SH-SY5Y (cell line): ENCODE results near the gene SEC31B.

Experiments
- GATA2 ChIP-seq: IDR thresholded peaks from 2 replicates; pipeline ENCODE4 v1.6.1; 2011; ENCODE audit warnings: mild to moderate bottlenecking, low read depth, low read length
- GATA3 ChIP-seq: IDR thresholded peaks from 2 replicates; pipeline ENCODE4 v1.6.1; 2011; ENCODE audit warnings: low read depth, mild to moderate bottlenecking, low read length, moderate library complexity

Gene SEC31B

GRCh38 chr10:100535715-100536353 is 16.2 kb upstream of the SEC31B start, which contains the start of gene HIF1AN:
TSS of gene HIF1AN (plus strand) at chr10:100535943. CDS start at chr10:100535959, 16 bp downstream.
- no peak for TF ChIP-seq GATA2
- TF ChIP-seq GATA3 = no peak

DNA sequence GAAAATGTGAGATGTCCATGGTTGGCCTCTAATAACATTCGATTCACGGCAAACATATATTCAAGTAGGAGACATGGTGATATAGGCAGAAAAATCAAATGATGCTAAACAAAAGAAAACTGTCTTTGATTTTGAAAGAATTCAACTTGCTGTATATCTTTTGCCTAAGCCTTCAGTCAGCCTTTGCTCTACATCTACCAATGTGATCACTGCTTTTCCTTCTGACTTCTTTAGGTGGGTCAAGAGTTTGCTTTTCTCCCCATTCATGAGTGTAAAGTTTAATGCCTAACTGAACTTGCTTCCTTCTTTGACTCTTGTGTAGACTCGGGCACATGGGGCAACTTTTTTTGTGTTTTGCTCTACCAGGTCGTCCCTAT is 15.7 kb upstream of the SEC31B start:
- no peak for TF ChIP-seq GATA3
- no peak for TF ChIP-seq GATA2

DNA sequence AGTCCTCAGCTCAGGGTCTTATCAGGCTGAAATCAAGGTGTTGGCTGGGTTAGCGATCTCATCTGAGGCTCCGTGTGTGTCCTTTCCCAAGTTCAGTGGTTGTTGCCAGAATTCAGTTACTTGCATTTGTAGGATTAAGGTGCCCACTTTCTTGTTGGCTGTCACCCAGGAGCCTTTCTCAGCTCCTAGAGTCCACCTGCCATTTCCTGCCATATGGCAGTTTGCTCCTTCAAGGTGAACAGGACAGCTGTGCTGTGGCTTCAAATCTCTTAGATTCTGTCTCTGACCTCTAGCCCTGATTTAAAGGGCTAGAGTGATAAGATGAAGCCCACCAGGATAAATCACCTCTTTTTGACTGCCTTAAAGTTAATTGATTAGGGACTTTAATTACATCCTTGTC is 15.1 kb upstream of the SEC31B start:
- TF ChIP-seq GATA2 (no peak), GATA3 (no peak)

- no peak for TF ChIP-seq GATA2
- TF ChIP-seq GATA3 = no peak
Measured at GRCh38 chr10:100531761-100532160, 12.1 kb upstream of the SEC31B start.

DNA sequence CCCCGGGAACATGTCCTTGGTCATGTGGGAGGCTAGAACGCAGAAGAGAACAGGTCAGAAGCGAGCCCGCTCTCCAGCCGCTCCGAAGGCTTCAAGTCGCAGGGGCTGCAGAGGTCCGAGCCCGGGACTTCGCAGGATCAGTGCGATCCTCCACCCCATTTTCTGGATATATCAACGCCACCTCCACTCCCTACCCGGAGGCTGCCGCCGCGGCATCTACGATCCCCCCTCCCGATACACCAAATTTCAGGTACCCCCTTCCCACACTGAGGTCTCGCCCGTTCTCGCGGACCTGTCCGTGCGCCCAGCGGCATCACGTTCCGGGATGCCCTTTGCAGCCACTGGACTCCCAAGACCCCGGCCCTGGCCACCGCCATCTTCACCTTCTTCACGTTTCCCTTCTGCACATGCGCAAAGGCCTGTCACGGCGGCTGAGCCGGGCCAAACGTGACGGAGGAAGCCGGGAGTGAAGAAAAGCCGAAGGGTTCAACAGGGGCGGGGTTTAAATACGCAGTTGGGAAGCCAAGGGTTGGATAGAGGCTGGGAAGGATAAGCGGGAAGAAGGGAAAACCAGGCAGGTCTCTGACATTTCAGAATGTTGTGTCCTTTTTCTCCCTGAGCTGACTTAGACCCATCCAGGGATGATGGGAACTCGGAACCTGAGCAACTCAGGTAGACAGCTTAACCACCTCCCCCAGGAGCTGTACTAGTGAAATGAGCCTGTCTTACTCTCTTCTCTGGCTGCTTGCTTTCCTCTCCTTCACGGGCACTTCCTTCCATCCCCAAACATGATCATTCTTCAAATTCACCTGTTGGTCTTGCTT is 10.0 kb upstream of the SEC31B start, which contains the start of gene NDUFB8:
NDUFB8 (minus strand) TSS at position 397 of the 824 bp plus-strand sequence; CDS start at position 377, 20 bp downstream.
- TF ChIP-seq GATA3 = no peak
- TF ChIP-seq GATA2 = no peak

GRCh38 chr10:100528921-100529474 is 9.3 kb upstream of the SEC31B start:
- TF ChIP-seq GATA2 = no peak
- TF ChIP-seq GATA3 = no peak

DNA sequence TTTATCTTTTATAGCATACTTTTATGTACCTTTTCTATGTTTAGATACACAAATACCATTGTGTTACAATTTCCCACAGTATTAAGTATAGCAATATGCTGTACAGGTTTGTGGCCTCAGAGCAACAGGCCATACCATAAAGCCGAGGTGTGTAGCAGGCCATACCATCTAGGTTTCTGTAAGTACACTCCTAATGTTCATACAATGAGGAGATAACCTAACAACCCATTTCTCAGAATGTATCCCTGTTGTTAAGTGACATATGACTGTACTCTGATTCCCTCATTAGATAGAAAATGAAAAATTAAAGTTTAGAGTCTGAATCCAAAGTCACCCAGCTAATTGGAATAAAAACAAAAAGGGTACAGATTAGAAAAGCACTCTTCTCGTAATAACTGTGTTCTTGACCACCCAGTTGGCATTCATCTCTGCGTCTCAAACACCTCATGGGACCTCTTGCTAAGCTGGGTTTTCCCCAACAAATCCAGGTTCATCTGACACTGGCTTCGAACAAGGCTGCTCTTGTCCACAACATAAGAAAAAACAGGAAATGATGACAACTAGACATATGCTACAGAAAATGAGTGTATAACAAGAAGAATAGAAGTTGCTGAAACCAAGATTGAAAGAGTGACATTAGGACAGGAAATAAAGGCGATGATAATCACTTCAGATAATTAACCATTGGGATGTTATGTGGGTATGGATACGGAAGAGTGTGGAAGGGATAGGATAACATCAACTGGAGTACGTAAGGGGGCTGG is 8.6 kb upstream of the SEC31B start:
- TF ChIP-seq GATA2 (no peak), GATA3 (no peak)

GRCh38 chr10:100524638-100525037 is 5.0 kb upstream of the SEC31B start:
- no peak for TF ChIP-seq GATA3
- TF ChIP-seq GATA2 = no peak

DNA sequence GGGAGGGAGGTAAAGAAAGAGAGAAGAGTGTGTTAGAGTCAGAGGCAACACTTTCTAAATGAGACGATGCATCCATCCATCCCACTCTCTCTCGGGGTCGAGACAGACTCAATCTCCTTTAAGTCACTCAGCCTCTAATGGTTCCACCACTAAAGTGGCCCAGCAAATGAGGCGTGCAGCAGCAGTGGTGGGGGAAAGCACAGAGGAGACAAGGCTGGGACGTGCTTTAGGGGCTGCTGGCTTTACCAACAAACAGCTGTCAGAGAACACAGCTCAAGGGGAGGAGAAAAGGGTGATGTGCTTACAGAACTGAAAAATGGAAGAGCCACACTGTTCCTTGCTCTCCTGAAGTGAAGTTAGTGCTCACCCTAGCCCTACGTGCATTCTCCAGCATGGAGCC is 4.5 kb upstream of the SEC31B start:
- TF ChIP-seq GATA3 (no peak), GATA2 (no peak)

DNA sequence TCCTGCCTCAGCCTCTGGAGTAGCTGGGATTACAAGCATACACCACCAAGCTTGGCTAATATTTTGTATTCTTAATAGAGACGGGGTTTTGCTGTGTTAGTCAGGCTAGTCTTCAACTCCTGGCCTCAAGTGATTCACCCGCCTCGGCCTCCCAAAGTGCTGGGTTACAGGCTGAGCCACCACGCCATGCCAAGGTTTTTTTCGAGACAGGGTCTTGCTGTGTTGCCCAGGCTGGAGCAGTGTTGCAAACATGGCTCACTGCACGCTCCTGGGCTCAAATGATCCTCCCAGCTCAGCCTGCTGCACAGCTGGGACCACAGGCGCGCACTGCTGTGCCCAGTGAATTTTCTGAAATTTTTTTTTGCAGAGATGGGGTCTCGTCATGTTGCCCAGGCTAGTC is 3.3 kb upstream of the SEC31B start:
- TF ChIP-seq GATA3 = no peak
- no peak for TF ChIP-seq GATA2

DNA sequence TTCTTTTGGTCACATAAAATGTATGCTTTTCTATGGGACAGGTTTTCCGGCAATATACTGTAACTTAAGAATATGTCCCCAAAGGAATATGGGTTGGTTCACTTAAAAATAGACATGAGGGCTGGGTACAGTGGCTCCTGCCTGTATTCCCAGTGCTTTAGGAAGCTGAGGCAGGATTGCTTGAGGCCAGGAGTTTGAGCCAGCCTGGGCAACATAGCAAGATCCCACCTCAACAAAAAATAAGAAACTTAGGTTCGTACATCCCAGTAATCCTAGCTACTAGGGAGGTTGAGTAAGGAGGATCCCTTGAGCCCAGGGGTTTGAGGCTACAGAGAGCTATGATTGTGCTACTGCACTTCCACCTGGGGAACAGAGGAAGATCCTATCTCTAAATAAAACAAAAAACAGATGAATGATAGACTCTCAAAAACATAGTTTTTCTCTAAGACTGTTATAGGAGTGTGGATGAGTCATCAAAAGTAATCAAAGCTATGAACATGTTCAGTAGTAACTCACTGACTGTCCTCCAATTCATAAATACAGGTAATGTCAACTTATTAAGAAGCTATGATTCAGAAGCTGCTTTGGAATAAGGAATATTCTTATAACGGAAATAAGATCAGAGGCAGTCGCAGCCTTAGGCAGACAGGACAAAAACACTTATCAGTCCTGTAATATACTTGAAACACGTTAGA is 2.6 kb upstream of the SEC31B start:
- TF ChIP-seq GATA3 = no peak
- TF ChIP-seq GATA2 = no peak

DNA sequence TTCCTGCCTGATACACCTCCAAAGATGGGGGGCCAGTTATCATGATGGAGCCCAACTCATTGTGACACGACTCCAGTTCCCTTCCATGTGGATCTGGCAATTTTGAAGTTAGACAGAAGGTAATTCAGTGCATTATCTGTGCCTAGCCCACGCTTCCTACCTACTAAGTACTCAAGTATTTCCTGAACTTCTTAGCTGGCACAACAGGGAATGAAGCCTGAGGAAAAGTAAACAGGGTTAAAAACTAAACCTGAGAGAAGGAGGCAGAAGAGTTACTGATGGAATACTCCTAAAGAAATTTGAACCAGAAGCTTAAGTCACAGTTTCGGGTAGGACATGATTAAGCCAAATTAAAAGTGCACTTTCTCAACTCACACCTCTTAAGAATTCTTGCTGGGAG is 1.1 kb upstream of the SEC31B start:
- TF ChIP-seq GATA2 = no peak
- no peak for TF ChIP-seq GATA3

- no peak for TF ChIP-seq GATA3
- TF ChIP-seq GATA2 = peak; percentile 22; the same call in 1 of the 2 replicates
Measured at GRCh38 chr10:100518761-100519241, 860 bp downstream of the SEC31B start.
